DLD1 (cell line): ENCODE data around the gene SKP2.
"Not testable (repeated sequence)": the region's sequence is repeated elsewhere in the genome, so short reads cannot be mapped to it uniquely, and the experiment has no call there.

Source experiments
- in situ Hi-C: cut with HindIII; loops from 2 replicates; pipeline ENCODE4 v1.10.0; 2017; ENCODE audit warnings: low sequenced_read_pairs

SKP2 gene

GRCh38 chr5:36198281-36198680 is 46.4 kb downstream of the SKP2 start:
- in situ Hi-C loops: no loop called here

GRCh38 chr5:36198783-36199182 is 46.9 kb downstream of the SKP2 start:
- in situ Hi-C loops: not testable (repeated sequence)

GRCh38 chr5:36199620-36200019 is 47.7 kb downstream of the SKP2 start:
- in situ Hi-C loops: no loop called here

- in situ Hi-C loops: no loop called here
Measured at GRCh38 chr5:36200513-36200912, 48.6 kb downstream of the SKP2 start.

- in situ Hi-C loops: no loop called here
Measured at GRCh38 chr5:36202521-36202961, 50.6 kb downstream of the SKP2 start.

GRCh38 chr5:36205329-36205728 is 53.4 kb downstream of the SKP2 start:
- in situ Hi-C loops: no loop called here

- in situ Hi-C loops: no loop called here
Measured at GRCh38 chr5:36206913-36207312, 55.0 kb downstream of the SKP2 start.

GRCh38 chr5:36208786-36209185 is 56.9 kb downstream of the SKP2 start:
- in situ Hi-C loops: no loop called here

GRCh38 chr5:36209664-36210063 is 57.8 kb downstream of the SKP2 start:
- in situ Hi-C loops: no loop called here

- in situ Hi-C loops: no loop called here
Measured at GRCh38 chr5:36214436-36214835, 62.5 kb downstream of the SKP2 start.

GRCh38 chr5:36215910-36216309 is 64.0 kb downstream of the SKP2 start:
- in situ Hi-C loops: no loop called here

GRCh38 chr5:36217567-36217966 is 65.7 kb downstream of the SKP2 start:
- in situ Hi-C loops: no loop called here

- in situ Hi-C loops: no loop called here
Measured at GRCh38 chr5:36217988-36218387, 66.1 kb downstream of the SKP2 start.

- in situ Hi-C loops: no loop called here
Measured at GRCh38 chr5:36222620-36223019, 70.7 kb downstream of the SKP2 start.

GRCh38 chr5:36227046-36227445 is 75.1 kb downstream of the SKP2 start:
- in situ Hi-C loops: no loop called here

- in situ Hi-C loops: no loop called here
Measured at GRCh38 chr5:36228505-36228904, 76.6 kb downstream of the SKP2 start.

- in situ Hi-C loops: no loop called here
Measured at GRCh38 chr5:36230151-36230790, 78.4 kb downstream of the SKP2 start.

- in situ Hi-C loops: no loop called here
Measured at GRCh38 chr5:36232533-36232932, 80.6 kb downstream of the SKP2 start.
